ENCODE results near the gene ZNF814.
A peak's percentile ranks its signal among the peaks of the same experiment; 100 is the strongest.
"Not testable (repeated sequence)": the region's sequence is repeated elsewhere in the genome, so short reads cannot be mapped to it uniquely, and the experiment has no call there.

The ZNF814 gene

GRCh38 chr19:57888560-57889231, at the start of gene ZNF814:
ZNF814 (minus strand) TSS chr19:57889037; CDS start chr19:57888802, 235 bp downstream.
- peak; percentile 94 for DNase-seq

GRCh38 chr19:57935731-57936130, 46.9 kb upstream of the ZNF814 start:
- no peak for DNase-seq

- DNase-seq: peak; percentile 90
These were observed 46.2 kb upstream of the ZNF814 start, which contains the start of gene ZNF418 for GRCh38 chr19:57934820-57935665. ZNF418 (minus strand) TSS chr19:57935402; CDS start chr19:57933822, 1,580 bp downstream.

GRCh38 chr19:57927587-57927986, 38.8 kb upstream of the ZNF814 start:
- DNase-seq: no peak

- DNase-seq: peak; percentile 98
These were observed 27.5 kb upstream of the ZNF814 start, which contains the start of gene ZNF417 for GRCh38 chr19:57916168-57916995. ZNF417 (minus strand) TSS chr19:57916592; CDS start chr19:57916411, 181 bp downstream.

GRCh38 chr19:57914531-57914930, 25.7 kb upstream of the ZNF814 start:
- DNase-seq: no peak

- no peak for DNase-seq
These were observed 18.6 kb upstream of the ZNF814 start for GRCh38 chr19:57907394-57907793.

- DNase-seq: no peak
These were observed 16.4 kb upstream of the ZNF814 start for GRCh38 chr19:57905258-57905657.

- no peak for DNase-seq
These were observed 14.9 kb upstream of the ZNF814 start for GRCh38 chr19:57903618-57904184.

- DNase-seq: no peak
These were observed 11.5 kb upstream of the ZNF814 start for GRCh38 chr19:57900311-57900710.

- peak; percentile 84 for DNase-seq
These were observed 1.9 kb upstream of the ZNF814 start for GRCh38 chr19:57890706-57891105.

- no peak for DNase-seq
These were observed 704 bp downstream of the ZNF814 start for GRCh38 chr19:57888107-57888559.

GRCh38 chr19:57887195-57887941, 1.5 kb downstream of the ZNF814 start:
- no peak for DNase-seq

GRCh38 chr19:57886046-57886445, 2.8 kb downstream of the ZNF814 start:
- DNase-seq: no peak

- not testable (repeated sequence) for DNase-seq
These were observed 14.7 kb downstream of the ZNF814 start for GRCh38 chr19:57873883-57874799.

GRCh38 chr19:57872450-57872849, 16.4 kb downstream of the ZNF814 start:
- DNase-seq: no peak

GRCh38 chr19:57870225-57870624, 18.6 kb downstream of the ZNF814 start:
- no peak for DNase-seq

GRCh38 chr19:57869655-57870054, 19.2 kb downstream of the ZNF814 start:
- not testable (repeated sequence) for DNase-seq

GRCh38 chr19:57867868-57868492, 20.9 kb downstream of the ZNF814 start:
- no peak for DNase-seq

- DNase-seq: not testable (repeated sequence)
These were observed 26.5 kb downstream of the ZNF814 start for GRCh38 chr19:57862351-57862750.
